ENCODE results near the gene AFF3. TPM values are rescaled to one million over a fixed set of nuclear protein-coding genes. Genes with fewer than 3 reads are reported as not detected.
"Not testable (repeated sequence)": the region's sequence is repeated elsewhere in the genome, so short reads cannot be mapped to it uniquely, and the experiment has no call there.

AFF3 gene
- total RNA-seq, 1 donor from 2014 or later = 7.3 TPM

DNA sequence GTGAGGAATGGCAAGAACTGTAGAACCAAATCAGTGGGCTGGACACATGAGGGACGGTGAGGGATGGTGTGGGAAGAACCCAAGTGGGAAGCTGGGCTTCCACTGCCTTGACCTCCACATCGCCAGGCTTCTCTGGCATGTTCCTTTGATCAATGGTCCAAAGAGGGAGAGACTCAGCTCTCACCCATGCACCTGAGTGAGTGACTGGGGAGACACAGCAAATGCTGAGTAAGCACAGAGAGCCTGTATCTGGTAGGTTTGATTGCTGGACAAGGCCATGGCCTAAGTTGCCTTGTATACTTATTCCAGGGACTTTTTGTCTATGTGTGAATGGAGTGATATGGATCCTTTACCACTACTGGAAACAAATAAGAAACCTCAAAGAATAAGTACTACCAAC is 188.6 kb downstream of the AFF3 start:
- Mint-ChIP-seq H3K4me3 (ENCODE audit: low read depth) (no peak overlapping the region), H3K27me3 (no peaks in the 10 kb centered on the region), H3K4me1 (ENCODE audit: low read depth) (no peaks in the 10 kb centered on the region)

DNA sequence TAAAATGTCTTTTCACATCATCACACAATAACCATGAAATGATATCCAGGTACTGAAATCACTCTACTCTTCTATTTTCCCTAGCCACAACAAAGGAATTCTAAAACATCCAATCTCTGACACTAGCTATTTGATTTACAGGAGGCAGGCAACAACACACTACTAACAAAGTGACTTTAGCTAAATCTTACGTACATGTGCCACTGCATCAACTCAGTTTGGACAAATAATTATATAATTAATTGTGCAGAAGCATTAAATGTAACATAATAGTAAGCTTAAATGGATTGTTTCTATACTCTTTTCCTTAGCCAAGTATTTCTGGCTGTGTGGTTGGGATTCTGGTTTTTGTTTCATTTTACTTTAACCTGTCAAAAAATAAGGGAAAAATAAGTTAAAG is 192.4 kb downstream of the AFF3 start:
- H3K9me3 Mint-ChIP-seq (ENCODE audit: low read depth) = no peaks in the 10 kb centered on the region
- DNase-seq (ENCODE audit: low spot score, unreplicated experiment) = no peak
- H3K27ac Mint-ChIP-seq = no peak overlapping the region
- H3K27me3 Mint-ChIP-seq = peaks cover 14% of the 10 kb centered on the region
- TF ChIP-seq, protein P1, sequence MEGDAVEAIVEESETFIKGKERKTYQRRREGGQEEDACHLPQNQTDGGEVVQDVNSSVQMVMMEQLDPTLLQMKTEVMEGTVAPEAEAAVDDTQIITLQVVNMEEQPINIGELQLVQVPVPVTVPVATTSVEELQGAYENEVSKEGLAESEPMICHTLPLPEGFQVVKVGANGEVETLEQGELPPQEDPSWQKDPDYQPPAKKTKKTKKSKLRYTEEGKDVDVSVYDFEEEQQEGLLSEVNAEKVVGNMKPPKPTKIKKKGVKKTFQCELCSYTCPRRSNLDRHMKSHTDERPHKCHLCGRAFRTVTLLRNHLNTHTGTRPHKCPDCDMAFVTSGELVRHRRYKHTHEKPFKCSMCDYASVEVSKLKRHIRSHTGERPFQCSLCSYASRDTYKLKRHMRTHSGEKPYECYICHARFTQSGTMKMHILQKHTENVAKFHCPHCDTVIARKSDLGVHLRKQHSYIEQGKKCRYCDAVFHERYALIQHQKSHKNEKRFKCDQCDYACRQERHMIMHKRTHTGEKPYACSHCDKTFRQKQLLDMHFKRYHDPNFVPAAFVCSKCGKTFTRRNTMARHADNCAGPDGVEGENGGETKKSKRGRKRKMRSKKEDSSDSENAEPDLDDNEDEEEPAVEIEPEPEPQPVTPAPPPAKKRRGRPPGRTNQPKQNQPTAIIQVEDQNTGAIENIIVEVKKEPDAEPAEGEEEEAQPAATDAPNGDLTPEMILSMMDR (IDR thresholded peaks at IDR 0.05; ENCODE audit: unreplicated experiment) = no peak
- peaks cover 4% of the 10 kb centered on the region for H3K4me1 Mint-ChIP-seq (ENCODE audit: low read depth)
- no peak overlapping the region for H3K4me3 Mint-ChIP-seq (ENCODE audit: low read depth)
- H3K36me3 Mint-ChIP-seq (ENCODE audit: insufficient read depth) = no peaks in the 10 kb centered on the region

More for the DNA sequence above, 188.6 kb downstream of the AFF3 start:
- no peak for DNase-seq (ENCODE audit: low spot score, unreplicated experiment)
- Mint-ChIP-seq H3K9me3 (ENCODE audit: low read depth) (no peaks in the 10 kb centered on the region), H3K27ac (no peak overlapping the region), H3K36me3 (ENCODE audit: insufficient read depth) (no peaks in the 10 kb centered on the region)
- TF ChIP-seq, protein P1 (IDR thresholded peaks at IDR 0.05; ENCODE audit: unreplicated experiment) = no peak

DNA sequence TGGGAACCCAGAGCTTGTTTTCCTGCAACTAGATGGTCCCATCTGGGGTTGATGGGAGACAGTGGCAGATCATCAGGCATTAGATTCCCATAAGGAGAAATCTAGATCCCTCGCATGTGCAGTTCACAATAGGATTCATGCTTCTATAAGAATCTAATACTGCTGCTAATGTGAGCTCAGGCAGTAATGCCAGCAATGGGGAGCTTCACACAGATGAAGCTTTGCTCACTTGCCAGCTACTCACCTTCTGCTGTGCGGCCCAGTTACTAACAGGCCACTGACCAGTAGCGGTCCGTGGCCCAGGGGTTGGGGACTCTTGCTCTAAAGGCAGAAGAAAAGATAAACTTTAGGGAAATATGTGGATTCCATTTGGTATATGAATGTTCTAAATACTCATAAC is 192.9 kb downstream of the AFF3 start:
- TF ChIP-seq, protein P1 (IDR thresholded peaks at IDR 0.05; ENCODE audit: unreplicated experiment) = no peak
- Mint-ChIP-seq H3K9me3 (ENCODE audit: low read depth) (no peaks in the 10 kb centered on the region), H3K4me3 (ENCODE audit: low read depth) (no peak overlapping the region), H3K27me3 (peaks cover 14% of the 10 kb centered on the region), H3K4me1 (ENCODE audit: low read depth) (peaks cover 6% of the 10 kb centered on the region), H3K27ac (no peak overlapping the region), H3K36me3 (ENCODE audit: insufficient read depth) (no peaks in the 10 kb centered on the region)
- DNase-seq (ENCODE audit: low spot score, unreplicated experiment) = no peak

DNA sequence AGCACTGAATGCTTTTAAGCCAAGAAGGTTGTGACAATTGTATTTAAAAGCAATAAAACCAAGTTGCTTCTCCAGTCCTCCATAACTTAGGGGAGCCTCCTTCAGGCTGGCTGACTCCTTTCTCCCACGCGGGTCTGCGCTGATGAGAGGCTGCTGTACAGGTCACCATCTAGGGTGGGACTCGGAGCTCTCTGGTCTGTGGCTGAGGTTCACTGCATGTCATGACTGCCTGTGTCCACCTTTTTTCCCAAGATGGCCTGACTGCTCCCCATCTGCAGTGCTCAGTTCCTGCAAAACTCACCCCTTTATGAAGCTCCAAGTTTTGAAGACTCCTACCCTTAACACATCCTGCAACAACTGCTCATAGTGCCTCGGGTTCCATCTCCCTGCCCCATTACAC is 194.4 kb downstream of the AFF3 start:
- Mint-ChIP-seq H3K9me3 (ENCODE audit: low read depth) (no peaks in the 10 kb centered on the region), H3K27me3 (peaks cover 14% of the 10 kb centered on the region), H3K4me3 (ENCODE audit: low read depth) (no peak overlapping the region), H3K4me1 (ENCODE audit: low read depth) (peaks cover 11% of the 10 kb centered on the region), H3K27ac (no peak overlapping the region), H3K36me3 (ENCODE audit: insufficient read depth) (no peaks in the 10 kb centered on the region)
- no peak for DNase-seq (ENCODE audit: low spot score, unreplicated experiment)
- TF ChIP-seq, protein P1 (IDR thresholded peaks at IDR 0.05; ENCODE audit: unreplicated experiment) = no peak

DNA sequence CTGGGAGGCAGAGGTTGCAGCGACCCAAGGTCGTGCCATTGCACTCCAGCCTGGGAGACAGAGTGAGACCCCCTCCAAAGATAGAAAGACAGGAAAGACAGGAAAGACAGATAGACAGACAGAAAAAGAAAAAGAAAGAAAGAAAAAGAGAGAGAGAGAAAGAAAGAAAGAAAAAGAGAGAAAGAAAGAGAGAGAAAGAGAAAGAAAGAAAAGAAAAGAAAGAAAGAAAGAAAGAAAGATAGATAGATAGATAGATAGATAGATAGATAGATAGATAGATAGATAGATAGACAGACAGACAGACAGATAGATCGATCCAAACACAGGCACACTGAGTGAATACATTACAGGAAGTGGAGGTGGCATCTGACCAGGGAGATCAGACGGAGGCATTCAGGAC is 195.0 kb downstream of the AFF3 start:
- not testable (repeated sequence) for H3K36me3 Mint-ChIP-seq (ENCODE audit: insufficient read depth); H3K27ac Mint-ChIP-seq; DNase-seq (ENCODE audit: low spot score, unreplicated experiment); H3K9me3 Mint-ChIP-seq (ENCODE audit: low read depth); H3K4me3 Mint-ChIP-seq (ENCODE audit: low read depth)
- peaks cover 11% of the 10 kb centered on the region for H3K4me1 Mint-ChIP-seq (ENCODE audit: low read depth)
- H3K27me3 Mint-ChIP-seq = peaks cover 17% of the 10 kb centered on the region

DNA sequence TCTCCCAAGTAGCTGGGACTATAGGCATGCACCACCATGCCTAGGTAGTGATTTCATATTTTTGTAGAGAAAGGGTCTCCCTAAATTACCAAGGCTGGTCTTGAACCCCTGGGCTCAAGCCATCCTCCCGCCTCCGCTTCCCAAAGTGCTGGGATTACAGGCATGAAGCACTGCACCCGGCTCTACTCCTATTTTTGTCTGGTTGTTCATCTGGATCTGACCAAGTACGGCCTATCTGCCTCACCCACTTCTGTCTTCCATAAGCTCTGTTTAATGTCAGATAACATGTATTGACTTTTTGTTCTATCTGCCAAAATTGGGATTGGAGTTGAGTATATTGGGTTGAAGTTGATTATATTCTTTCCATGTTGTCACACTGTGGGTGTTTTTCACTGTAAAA is 198.4 kb downstream of the AFF3 start:
- Mint-ChIP-seq H3K36me3 (ENCODE audit: insufficient read depth) (no peaks in the 10 kb centered on the region), H3K4me3 (ENCODE audit: low read depth) (no peak overlapping the region), H3K9me3 (ENCODE audit: low read depth) (peaks cover 4% of the 10 kb centered on the region), H3K27me3 (peaks cover 32% of the 10 kb centered on the region), H3K4me1 (ENCODE audit: low read depth) (peaks cover 16% of the 10 kb centered on the region), H3K27ac (no peak overlapping the region)
- no peak for DNase-seq (ENCODE audit: low spot score, unreplicated experiment)
- TF ChIP-seq, protein P1 (IDR thresholded peaks at IDR 0.05; ENCODE audit: unreplicated experiment) = no peak

Data from progenitor cell of endocrine pancreas (in vitro differentiated cells).